ENCODE results near the gene M1AP. TPM values are rescaled to one million over a fixed set of nuclear protein-coding genes. Genes with fewer than 3 reads are reported as not detected.

Gene M1AP
- total and polyA plus RNA-seq, 2 of the 8 experiments (the other 6 are each of a cell fraction or from before 2014, with no cell fraction given) = 4.8 TPM

DNA sequence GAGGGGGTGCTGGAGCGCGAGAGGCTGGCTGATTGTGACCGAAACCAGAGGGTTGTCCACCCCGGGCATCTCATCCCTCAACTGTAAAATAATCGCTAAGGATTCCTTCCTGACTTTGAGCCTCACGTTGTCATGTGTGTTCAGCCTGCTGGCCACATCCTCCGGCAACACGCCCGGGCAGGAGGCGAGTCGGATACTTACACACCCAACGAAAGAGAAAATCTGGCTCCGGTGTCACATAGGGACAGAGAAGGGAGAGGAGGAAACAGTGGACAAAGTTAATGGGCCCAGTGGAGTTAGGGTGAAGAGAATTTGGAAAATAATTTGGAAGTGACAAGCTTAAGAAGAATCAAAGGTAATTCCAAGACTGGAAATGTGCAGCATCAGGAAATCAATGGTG is 131.5 kb downstream of the M1AP start:
- no peak overlapping the region for H3K56ac ChIP-seq (replicated peaks; ENCODE audit: insufficient read length, low read depth, low read length)
- H2BK120ac ChIP-seq (replicated peaks; ENCODE audit: low read depth, low read length) = no peak overlapping the region
- POLR2A ChIA-PET (ENCODE audit: partially characterized antibody) = interaction anchor here (0.9 to 6.7 kb wide), 4 partner anchors 10 to 33 kb away, joined by 3 to 63 read pairs (median 21); partner anchors contain the start of genes AUP1, HTRA2, LBX2 and PCGF1
- H2BK12ac ChIP-seq (ENCODE audit: low read depth, low read length) = no peak overlapping the region
- WGBS, 2 experiments (ENCODE audit: extremely low coverage in 1 of 2, insufficient coverage in 1 of 2, insufficient read length in 1 of 2, insufficient replicate concordance in 2 of 2, low coverage in 1 of 2, low lambda C conversion rate in 2 of 2, missing lambda C conversion rate in 1 of 2) = 80% methylated on average over 13 of the region's 13 CpGs; no CpG with 5 or more reads in 1 of the 2 experiments
- no peak for DNase-seq (ENCODE audit: low read depth in 1 of 2, low spot score in 2 of 2)
- no peak overlapping the region for H2BK15ac ChIP-seq (ENCODE audit: low read length)
- peaks cover 10% of the 10 kb centered on the region; the same call in 1 of the 2 replicates for H3K23me2 ChIP-seq (ENCODE audit: low read depth, low read length)
- no peak overlapping the region for H3K23ac ChIP-seq (ENCODE audit: insufficient read length)
- no peak overlapping the region for H4K91ac ChIP-seq (replicated peaks; ENCODE audit: insufficient read length, low read length)
- H2BK5ac ChIP-seq (ENCODE audit: low read depth, low read length) = no peak overlapping the region
- no peaks in the 10 kb centered on the region for H3K79me1 ChIP-seq (ENCODE audit: low read depth, low read length)
- peaks cover 0 to 19% (median 0%) of the 10 kb centered on the region in 4 experiments; a peak in 1 of 8 replicates for H3K36me3 ChIP-seq (ENCODE audit: control insufficient read depth in 2 of 4, insufficient read depth in 4 of 4, low read length in 3 of 4)
- TF ChIP-seq NRF1 (IDR thresholded peaks at IDR 0.05; ENCODE audit: low read depth, low read length) (no peak), CHD2 (IDR thresholded peaks at IDR 0.05; ENCODE audit: low read length) (no peak), NANOG (IDR thresholded peaks at IDR 0.05; ENCODE audit: insufficient read depth, low read depth, low read length, poor library complexity, severe bottlenecking) (no peak), RFX5 (IDR thresholded peaks at IDR 0.05; ENCODE audit: borderline replicate concordance, low read depth, low read length) (no peak), HDAC6 (IDR thresholded peaks at IDR 0.05; ENCODE audit: low read depth, low read length) (no peak), KDM4A (IDR thresholded peaks at IDR 0.05; ENCODE audit: low read depth, low read length, severe bottlenecking) (no peak), GTF2F1 (IDR thresholded peaks at IDR 0.05; ENCODE audit: borderline replicate concordance, low read depth, low read length) (no peak), RAD21 (IDR thresholded peaks at IDR 0.05 in 1 of 2, conservative IDR thresholded peaks at IDR 0.05 in 1 of 2; ENCODE audit: low read depth in 2 of 2, low read length in 2 of 2) (no peak)
- no peak overlapping the region for H4K5ac ChIP-seq (ENCODE audit: insufficient read length, low read depth, low read length)
- no peak overlapping the region for H2AK5ac ChIP-seq (ENCODE audit: low read depth, low read length)
- no peak for FAIRE-seq
- CTCF ChIA-PET (ENCODE audit: partially characterized antibody) = interaction anchor here (0.8 to 1.2 kb wide), 5 partner anchors 13 to 97 kb away, joined by 3 to 7 read pairs (median 3); partner anchors contain the start of genes AUP1, CCDC142, HTRA2 and TTC31
- no peak overlapping the region; the same call in none of the 2 replicates for H4K8ac ChIP-seq (ENCODE audit: extremely low read depth, insufficient read depth, low read length)
- H3K79me2 ChIP-seq (ENCODE audit: control insufficient read depth in 1 of 2, insufficient read depth in 2 of 2, low read length in 2 of 2) = no peaks in the 10 kb centered on the region
- no peak overlapping the region for H2AFZ ChIP-seq (ENCODE audit: low read length)
- H3K14ac ChIP-seq (ENCODE audit: insufficient read length) = no peak overlapping the region
- no peak overlapping the region for H2BK20ac ChIP-seq (ENCODE audit: low read length)
- H3K4me3 ChIP-seq (ENCODE audit: extremely low read depth in 1 of 4, insufficient read depth in 2 of 4, low read depth in 3 of 4, low read length in 4 of 4) = no peak overlapping the region
- peaks cover 63 to 88% (median 84%) of the 10 kb centered on the region in 4 experiments for H3K27me3 ChIP-seq (replicated peaks in 1 of 4; ENCODE audit: control insufficient read depth in 3 of 4, extremely low read depth in 1 of 4, insufficient read depth in 3 of 4, low read length in 3 of 4)
- H3K27ac ChIP-seq (ENCODE audit: low read depth, low read length) = no peak overlapping the region
- no peak overlapping the region for H3K4ac ChIP-seq (replicated peaks; ENCODE audit: insufficient read length, low read depth, low read length)
- peak overlapping the region in 1 of 2 experiments; percentile 88; a peak in 1 of 4 replicates for H3K4me2 ChIP-seq (ENCODE audit: insufficient read depth in 1 of 2, low read depth in 2 of 2, low read length in 2 of 2)
- peaks cover 7 to 12% of the 10 kb centered on the region in 2 experiments for H3K9me3 ChIP-seq (ENCODE audit: insufficient read depth in 2 of 2, low read depth in 1 of 2, low read length in 1 of 2)
- peaks cover 2 to 4% of the 10 kb centered on the region in 2 experiments for H4K20me1 ChIP-seq (replicated peaks in 1 of 2; ENCODE audit: control insufficient read depth in 1 of 2, insufficient read depth in 2 of 2, low read length in 2 of 2)
- no peak overlapping the region for H3K18ac ChIP-seq (ENCODE audit: extremely low read depth, low read length)
- H3K9ac ChIP-seq (replicated peaks in 1 of 4; ENCODE audit: extremely low read depth in 1 of 4, low read depth in 3 of 4, low read length in 3 of 4) = no peak overlapping the region
- peaks cover 0 to 24% (median 10%) of the 10 kb centered on the region in 4 experiments; a peak in 6 of 7 replicates for H3K4me1 ChIP-seq (replicated peaks in 1 of 4; ENCODE audit: control insufficient read depth in 3 of 4, insufficient read depth in 4 of 4, low read length in 3 of 4)
